Upper lobe of left lung (tissue), 4 donors: ENCODE results near the gene GPR183.

Experiments
- EP300 ChIP-seq, 4 donors: sonication (generic); formaldehyde crosslinking; IDR thresholded peaks; one replicate each; pipeline ENCODE4 v1.5.1; 2017; ENCODE audit warnings: antibody characterized with exemption in 4 of 4, control low read depth in 2 of 4
- TF ChIP-seq, protein P1 (sequence below), 6 experiments: fragments of 450-650 bp in 4 of 6; fragments of 200-600 bp in 2 of 6; sonication (generic) in 2 of 6; IDR thresholded peaks; one replicate each; pipeline ENCODE4 v1.5.1; 2016 to 2019; ENCODE audit warnings: antibody characterized with exemption in 6 of 6

DNA sequence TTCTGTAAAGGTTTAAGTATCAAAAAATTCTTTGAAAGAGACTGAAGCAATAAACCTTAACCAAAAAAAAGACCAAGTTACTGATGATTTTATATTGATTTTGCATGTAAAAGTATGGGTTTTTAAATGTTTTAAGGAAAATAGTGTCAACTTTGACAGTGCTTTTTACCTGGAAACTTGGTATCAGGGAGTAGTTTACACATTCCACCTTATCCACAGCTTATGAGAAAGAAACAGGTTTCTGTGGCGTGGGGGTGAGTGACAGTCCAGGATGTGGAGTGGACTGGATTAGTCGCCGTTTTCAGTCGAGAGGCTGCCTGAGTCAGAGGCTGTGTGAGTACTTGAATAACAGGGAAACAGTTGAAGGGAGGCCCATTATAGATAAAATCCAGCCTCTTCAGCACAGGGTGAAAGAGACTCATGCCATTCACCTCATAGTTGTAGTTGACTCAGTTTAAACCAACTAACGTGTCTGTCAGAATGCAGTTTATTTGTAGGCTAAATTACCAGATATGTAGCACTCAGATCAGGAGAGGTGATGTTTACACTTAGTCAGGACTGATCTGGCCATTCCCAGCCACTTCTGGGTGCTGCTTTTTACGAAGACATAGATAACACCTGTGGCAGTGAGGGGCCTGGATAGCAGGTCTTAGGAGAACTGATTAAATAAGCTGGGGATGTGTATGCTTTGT, 595 bp upstream of the GPR183 start:
- no peak for TF ChIP-seq EP300 (IDR thresholded peaks at IDR 0.05)
- TF ChIP-seq, protein P1, sequence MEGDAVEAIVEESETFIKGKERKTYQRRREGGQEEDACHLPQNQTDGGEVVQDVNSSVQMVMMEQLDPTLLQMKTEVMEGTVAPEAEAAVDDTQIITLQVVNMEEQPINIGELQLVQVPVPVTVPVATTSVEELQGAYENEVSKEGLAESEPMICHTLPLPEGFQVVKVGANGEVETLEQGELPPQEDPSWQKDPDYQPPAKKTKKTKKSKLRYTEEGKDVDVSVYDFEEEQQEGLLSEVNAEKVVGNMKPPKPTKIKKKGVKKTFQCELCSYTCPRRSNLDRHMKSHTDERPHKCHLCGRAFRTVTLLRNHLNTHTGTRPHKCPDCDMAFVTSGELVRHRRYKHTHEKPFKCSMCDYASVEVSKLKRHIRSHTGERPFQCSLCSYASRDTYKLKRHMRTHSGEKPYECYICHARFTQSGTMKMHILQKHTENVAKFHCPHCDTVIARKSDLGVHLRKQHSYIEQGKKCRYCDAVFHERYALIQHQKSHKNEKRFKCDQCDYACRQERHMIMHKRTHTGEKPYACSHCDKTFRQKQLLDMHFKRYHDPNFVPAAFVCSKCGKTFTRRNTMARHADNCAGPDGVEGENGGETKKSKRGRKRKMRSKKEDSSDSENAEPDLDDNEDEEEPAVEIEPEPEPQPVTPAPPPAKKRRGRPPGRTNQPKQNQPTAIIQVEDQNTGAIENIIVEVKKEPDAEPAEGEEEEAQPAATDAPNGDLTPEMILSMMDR (IDR thresholded peaks at IDR 0.05): no peak
